Esophagus squamous epithelium (tissue), 4 donors: ENCODE data around the gene TP53I11.

Source experiments
- POLR2A ChIP-seq, 4 donors: fragments of 450-650 bp; IDR thresholded peaks; one replicate each; pipeline ENCODE4 v1.6.1; 2017; ENCODE audit warnings: antibody characterized with exemption in 4 of 4, mild to moderate bottlenecking in 4 of 4, moderate library complexity in 3 of 4
- TF ChIP-seq, protein P1 (sequence below), 6 experiments: fragments of 450-650 bp in 4 of 6; fragments of 200-600 bp in 2 of 6; sonication (generic) in 2 of 6; IDR thresholded peaks; one replicate each; pipeline ENCODE4 v1.5.1; 2016 to 2019; ENCODE audit warnings: antibody characterized with exemption in 6 of 6, mild to moderate bottlenecking in 4 of 6, moderate library complexity in 4 of 6

DNA sequence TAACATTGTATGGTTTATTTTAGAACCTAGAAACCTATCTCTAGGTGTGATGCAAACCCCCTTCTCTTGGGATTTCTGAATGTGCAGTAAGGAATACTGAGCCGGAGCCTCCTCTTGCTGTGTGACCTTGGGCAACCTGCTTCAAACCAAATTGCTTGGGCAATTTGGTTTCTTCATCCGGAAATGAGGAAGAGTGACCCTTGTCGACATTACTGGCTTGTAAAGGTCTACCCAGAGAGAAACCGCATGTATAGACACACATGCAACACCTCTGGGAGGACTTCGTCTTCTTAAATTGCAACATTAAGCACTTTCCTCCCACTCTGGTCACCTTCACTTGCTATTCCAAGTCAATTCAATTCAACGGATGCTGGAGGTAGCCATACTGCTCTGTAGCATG, 19.6 kb upstream of the TP53I11 start:
- TF ChIP-seq, protein P1, sequence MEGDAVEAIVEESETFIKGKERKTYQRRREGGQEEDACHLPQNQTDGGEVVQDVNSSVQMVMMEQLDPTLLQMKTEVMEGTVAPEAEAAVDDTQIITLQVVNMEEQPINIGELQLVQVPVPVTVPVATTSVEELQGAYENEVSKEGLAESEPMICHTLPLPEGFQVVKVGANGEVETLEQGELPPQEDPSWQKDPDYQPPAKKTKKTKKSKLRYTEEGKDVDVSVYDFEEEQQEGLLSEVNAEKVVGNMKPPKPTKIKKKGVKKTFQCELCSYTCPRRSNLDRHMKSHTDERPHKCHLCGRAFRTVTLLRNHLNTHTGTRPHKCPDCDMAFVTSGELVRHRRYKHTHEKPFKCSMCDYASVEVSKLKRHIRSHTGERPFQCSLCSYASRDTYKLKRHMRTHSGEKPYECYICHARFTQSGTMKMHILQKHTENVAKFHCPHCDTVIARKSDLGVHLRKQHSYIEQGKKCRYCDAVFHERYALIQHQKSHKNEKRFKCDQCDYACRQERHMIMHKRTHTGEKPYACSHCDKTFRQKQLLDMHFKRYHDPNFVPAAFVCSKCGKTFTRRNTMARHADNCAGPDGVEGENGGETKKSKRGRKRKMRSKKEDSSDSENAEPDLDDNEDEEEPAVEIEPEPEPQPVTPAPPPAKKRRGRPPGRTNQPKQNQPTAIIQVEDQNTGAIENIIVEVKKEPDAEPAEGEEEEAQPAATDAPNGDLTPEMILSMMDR (IDR thresholded peaks at IDR 0.05), result no peak
- no peak for TF ChIP-seq POLR2A (IDR thresholded peaks at IDR 0.05)
